Thymus (tissue), 11 donors: ENCODE measurements around the gene RSF1. TPM values are rescaled to one million over a fixed set of nuclear protein-coding genes. Genes with fewer than 3 reads are reported as not detected.
A peak's percentile ranks its signal among the peaks of the same experiment; 100 is the strongest.

Source experiments
- DNase-seq, 9 donors: peaks; one replicate each; pipeline ENCODE4 v3.0.0-alpha.2; 2013; ENCODE audit warnings: low spot score in 9 of 9, low read depth in 6 of 9, missing footprints in 1 of 9
- H3K27ac ChIP-seq, 2 donors: one replicate each; pipeline ENCODE4 v1.5.1; 2013; ENCODE audit warnings: control low read depth in 1 of 2, low read depth in 1 of 2, low read length in 1 of 2, mild to moderate bottlenecking in 1 of 2, moderate library complexity in 1 of 2
- H3K27me3 ChIP-seq, 2 donors: one replicate each; pipeline ENCODE4 v1.5.1; 2013; ENCODE audit warnings: low read length in 1 of 2; ENCODE audit not compliant: control insufficient read depth in 2 of 2, insufficient read depth in 1 of 2
- H3K36me3 ChIP-seq, 2 donors: one replicate each; pipeline ENCODE4 v1.5.1; 2013; ENCODE audit warnings: low read length in 1 of 2, mild to moderate bottlenecking in 1 of 2, moderate library complexity in 1 of 2; ENCODE audit not compliant: control insufficient read depth in 2 of 2, insufficient read depth in 2 of 2
- H3K4me1 ChIP-seq, 2 donors: one replicate each; pipeline ENCODE4 v1.5.1; 2013; ENCODE audit warnings: low read length in 2 of 2; ENCODE audit not compliant: control insufficient read depth in 2 of 2, insufficient read depth in 2 of 2
- H3K4me3 ChIP-seq, 2 donors: one replicate each; pipeline ENCODE4 v1.5.1; 2013; ENCODE audit warnings: low read length in 2 of 2, control low read depth in 1 of 2, mild to moderate bottlenecking in 1 of 2
- H3K9me3 ChIP-seq, 2 donors: one replicate each; pipeline ENCODE4 v1.5.1; 2013; ENCODE audit warnings: low read length in 1 of 2, mild to moderate bottlenecking in 1 of 2; ENCODE audit not compliant: control insufficient read depth in 2 of 2, insufficient read depth in 1 of 2
- WGBS: extraction: QIAGEN DNeasy Blood & Tissue Kit; methylation state at CpG from one replicate; pipeline ENCODE4 v1.1.7; 2013; 5-methylcytosine and 5-hydroxymethylcytosine counted together
- polyA plus RNA-seq: library from polyadenylated mRNA; stranded (reverse); fragments of 200-250 nt; gene quantifications from one replicate; pipeline ENCODE4 v1.2.3, GENCODE V29; 2013
- total RNA-seq: library from RNA; stranded (reverse); fragments of 120-200 nt; gene quantifications from one replicate; pipeline ENCODE4 v1.2.4, GENCODE V29; 2013
- donor health status: healthy.

RSF1 gene
- total and polyA plus RNA-seq, 2 donors: 12.2 to 51.8 TPM

DNA sequence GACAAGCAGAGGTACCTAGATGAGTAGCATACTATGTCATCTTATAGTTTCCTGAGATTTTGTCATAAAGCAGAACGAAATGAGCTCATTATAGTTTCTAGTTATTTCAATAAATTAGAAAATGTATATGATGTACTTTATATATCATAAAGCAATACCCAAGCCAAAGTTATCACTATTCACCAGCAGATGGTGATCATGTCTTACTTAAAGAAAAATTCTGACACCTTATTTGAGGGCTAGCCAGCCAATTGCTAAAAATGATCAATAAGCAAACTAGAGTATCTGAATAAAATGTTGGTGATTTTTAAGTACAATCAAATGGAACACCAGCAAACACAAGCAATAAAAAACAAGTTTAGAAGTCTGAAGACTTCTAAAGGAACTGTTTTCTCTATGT lies 44.1 kb downstream of the RSF1 start:
- no peak overlapping the region for H3K4me3 ChIP-seq
- H3K9me3 ChIP-seq: no peaks in the 10 kb centered on the region
- DNase-seq: peak in 3 of 9 donors; percentile 7 to 32 (median 8)
- no peaks in the 10 kb centered on the region for H3K4me1 ChIP-seq
- no peaks in the 10 kb centered on the region for H3K27me3 ChIP-seq
- no peak overlapping the region for H3K27ac ChIP-seq
- WGBS: 97% methylated on average over 1 of the region's 1 CpG
- H3K36me3 ChIP-seq: peaks cover 3 to 5% of the 10 kb centered on the region in 2 donors

- Histone ChIP-seq H3K9me3 (no peaks in the 10 kb centered on the region), H3K4me1 (no peaks in the 10 kb centered on the region), H3K36me3 (peaks cover 3 to 5% of the 10 kb centered on the region in 2 donors), H3K4me3 (no peak overlapping the region), H3K27me3 (no peaks in the 10 kb centered on the region), H3K27ac (no peak overlapping the region)
- WGBS: 95% methylated on average over 2 of the region's 2 CpGs
- DNase-seq: no peak
Observed at GRCh38 chr11:77775936-77776335, 44.6 kb downstream of the RSF1 start.

DNA sequence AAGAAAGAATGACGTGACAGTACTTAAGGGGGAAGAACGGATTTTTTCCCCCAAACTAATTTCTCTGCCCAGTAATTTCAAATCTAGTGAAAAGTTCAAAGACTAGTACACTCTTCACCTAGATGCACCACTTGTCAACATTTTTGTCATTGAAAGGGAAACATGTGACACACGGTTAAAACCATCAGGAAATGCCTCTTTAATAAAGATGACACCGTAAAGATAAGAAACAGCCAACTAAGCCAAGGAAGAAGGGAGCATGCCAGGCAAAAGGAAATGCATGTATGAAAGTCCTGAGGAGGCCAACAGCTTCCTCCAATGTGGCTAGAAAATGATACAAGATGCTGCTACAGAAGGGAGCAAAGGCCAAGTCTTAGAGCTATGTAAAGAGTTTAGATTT lies 49.4 kb downstream of the RSF1 start:
- Histone ChIP-seq H3K9me3 (no peaks in the 10 kb centered on the region), H3K4me3 (no peak overlapping the region), H3K27me3 (no peaks in the 10 kb centered on the region), H3K36me3 (peaks cover 3 to 5% of the 10 kb centered on the region in 2 donors), H3K27ac (no peak overlapping the region), H3K4me1 (no peaks in the 10 kb centered on the region)
- peak in 1 of 9 donors; percentile 13 for DNase-seq
- 47% methylated on average over 4 of the region's 4 CpGs for WGBS

GRCh38 chr11:77770629-77771028 lies 49.9 kb downstream of the RSF1 start:
- Histone ChIP-seq H3K4me3 (no peak overlapping the region), H3K9me3 (no peaks in the 10 kb centered on the region), H3K36me3 (peaks cover under 1 to 2% of the 10 kb centered on the region in 2 donors), H3K4me1 (no peaks in the 10 kb centered on the region), H3K27me3 (no peaks in the 10 kb centered on the region), H3K27ac (no peak overlapping the region)
- no peak for DNase-seq

DNA sequence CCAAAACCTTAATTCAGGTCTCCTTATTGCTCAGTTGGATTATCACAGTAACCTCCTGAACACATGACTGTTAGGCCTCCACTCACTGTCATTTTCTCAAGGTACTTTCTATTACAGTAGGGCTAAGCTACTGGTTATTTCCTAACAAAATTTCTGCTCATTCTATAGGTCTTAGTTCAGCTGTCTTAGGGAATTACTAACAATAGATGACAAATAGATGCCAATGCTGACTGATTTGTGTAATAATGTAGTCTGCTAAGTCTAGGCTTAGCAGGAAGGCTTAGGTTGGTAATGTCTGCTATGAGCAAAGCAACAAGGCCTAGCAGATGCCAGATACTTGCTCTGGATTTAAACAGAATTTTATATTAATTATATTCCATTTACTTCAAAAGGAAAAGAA lies 58.1 kb downstream of the RSF1 start:
- Histone ChIP-seq H3K27me3 (no peaks in the 10 kb centered on the region), H3K4me3 (no peak overlapping the region), H3K4me1 (no peaks in the 10 kb centered on the region), H3K27ac (no peak overlapping the region), H3K36me3 (peaks cover 11 to 33% of the 10 kb centered on the region in 2 donors), H3K9me3 (no peaks in the 10 kb centered on the region)
- no peak for DNase-seq

DNA sequence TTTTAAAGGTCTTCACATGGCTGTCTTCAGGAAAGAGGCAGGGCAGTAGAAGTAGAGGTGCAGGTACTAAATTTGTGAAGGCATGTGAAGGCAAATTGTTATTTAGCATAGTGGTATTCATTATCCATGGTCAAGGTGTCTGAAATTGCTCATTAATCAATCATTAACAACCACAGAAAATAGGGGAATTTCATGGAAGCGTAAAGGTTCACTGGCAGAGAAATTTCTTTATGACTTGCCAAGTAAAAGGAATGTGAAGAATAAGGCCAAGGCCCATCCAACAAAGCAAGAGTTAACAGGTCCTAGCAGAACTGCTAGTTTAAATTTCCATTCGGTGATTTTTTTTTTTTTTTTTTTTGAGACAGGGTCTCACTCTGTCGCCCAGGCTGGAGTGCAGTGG lies 59.0 kb downstream of the RSF1 start:
- WGBS: 96% methylated on average over 3 of the region's 3 CpGs
- Histone ChIP-seq H3K27ac (no peak overlapping the region), H3K4me1 (no peaks in the 10 kb centered on the region), H3K4me3 (no peak overlapping the region), H3K27me3 (no peaks in the 10 kb centered on the region), H3K9me3 (no peaks in the 10 kb centered on the region), H3K36me3 (peaks cover 11 to 33% of the 10 kb centered on the region in 2 donors)
- DNase-seq: no peak

DNA sequence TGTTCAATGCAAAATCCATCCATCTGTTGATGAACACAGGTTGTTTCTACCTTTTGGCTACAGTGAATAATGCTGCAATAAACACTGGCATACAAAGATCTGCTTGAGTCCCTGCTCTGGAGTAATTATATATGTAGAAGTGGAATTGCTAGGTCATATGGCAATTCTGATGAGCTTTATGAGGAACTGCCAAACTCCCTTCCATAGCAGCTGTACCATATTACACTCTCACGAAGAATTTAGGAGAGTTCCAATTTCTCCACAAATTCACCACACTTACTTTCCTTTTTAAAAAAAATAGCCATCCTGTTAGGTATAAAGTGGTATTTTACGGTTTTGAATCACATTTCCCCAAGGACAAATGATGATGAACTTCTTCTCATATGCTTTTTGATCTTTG lies 62.2 kb downstream of the RSF1 start:
- H3K36me3 ChIP-seq: peaks cover 10 to 28% of the 10 kb centered on the region in 2 donors
- WGBS: 95% methylated on average over 2 of the region's 2 CpGs
- no peaks in the 10 kb centered on the region for H3K4me1 ChIP-seq
- H3K9me3 ChIP-seq: no peaks in the 10 kb centered on the region
- no peak overlapping the region for H3K27ac ChIP-seq
- no peak for DNase-seq
- H3K27me3 ChIP-seq: no peaks in the 10 kb centered on the region
- no peak overlapping the region for H3K4me3 ChIP-seq

DNA sequence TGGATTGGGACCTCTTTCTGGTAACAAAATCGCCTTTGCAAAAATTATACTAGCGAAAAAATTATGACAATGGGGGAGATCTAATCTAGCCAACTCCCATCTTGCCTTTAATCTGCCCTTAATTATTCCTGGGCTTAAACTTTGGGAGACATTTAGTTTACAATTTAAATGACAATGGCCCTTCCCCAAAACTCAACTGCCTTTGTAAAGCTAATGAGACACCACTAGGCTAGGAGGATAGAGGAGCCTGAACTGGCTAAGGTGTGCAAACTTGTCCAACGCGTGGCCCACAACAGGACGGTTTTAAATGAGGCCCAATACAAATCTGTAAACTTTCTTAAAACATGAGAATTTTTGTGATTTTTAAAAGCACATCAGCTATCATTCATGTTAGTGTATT lies 67.3 kb downstream of the RSF1 start:
- WGBS: 97% methylated on average over 5 of the region's 5 CpGs
- no peak overlapping the region for H3K27ac ChIP-seq

DNA sequence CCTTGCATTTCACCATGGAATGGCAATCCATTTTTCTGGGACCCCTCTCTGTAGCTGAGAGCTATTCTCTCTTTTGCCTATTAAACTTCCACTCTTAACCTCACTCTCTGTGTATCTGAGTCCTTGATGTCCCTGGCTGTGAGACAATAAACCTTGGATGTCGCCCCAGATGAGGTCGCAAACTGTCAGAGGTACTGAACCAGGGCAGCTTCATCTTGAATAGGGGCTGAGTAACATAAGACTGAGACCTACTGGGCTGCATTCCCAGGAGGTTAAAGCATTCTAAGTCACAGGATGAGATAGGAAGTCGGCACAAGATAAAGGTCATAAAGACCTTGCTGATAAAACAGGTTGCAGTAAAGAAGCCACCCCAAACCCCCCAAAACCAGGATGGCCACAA lies 68.0 kb downstream of the RSF1 start:
- Histone ChIP-seq H3K27me3 (no peaks in the 10 kb centered on the region), H3K36me3 (peaks cover 6 to 9% of the 10 kb centered on the region in 2 donors), H3K9me3 (no peaks in the 10 kb centered on the region), H3K4me1 (no peaks in the 10 kb centered on the region), H3K27ac (no peak overlapping the region), H3K4me3 (no peak overlapping the region)
- no peak for DNase-seq
- 96% methylated on average over 3 of the region's 3 CpGs for WGBS

More for the DNA sequence above, 67.3 kb downstream of the RSF1 start:
- Histone ChIP-seq H3K4me3 (no peak overlapping the region), H3K27me3 (no peaks in the 10 kb centered on the region), H3K36me3 (peaks cover 9 to 10% of the 10 kb centered on the region in 2 donors), H3K4me1 (no peaks in the 10 kb centered on the region), H3K9me3 (no peaks in the 10 kb centered on the region)
- no peak for DNase-seq
